GM12801 (cell line): ENCODE results near the gene SLC17A7.

ENCODE experiments used
- CTCF ChIP-seq: IDR thresholded peaks from one replicate; pipeline ENCODE4 v1.5.1; 2011; ENCODE audit warnings: control low read depth; ENCODE audit not compliant: insufficient read length; ENCODE audit errors: extremely low read depth

SLC17A7 gene

DNA sequence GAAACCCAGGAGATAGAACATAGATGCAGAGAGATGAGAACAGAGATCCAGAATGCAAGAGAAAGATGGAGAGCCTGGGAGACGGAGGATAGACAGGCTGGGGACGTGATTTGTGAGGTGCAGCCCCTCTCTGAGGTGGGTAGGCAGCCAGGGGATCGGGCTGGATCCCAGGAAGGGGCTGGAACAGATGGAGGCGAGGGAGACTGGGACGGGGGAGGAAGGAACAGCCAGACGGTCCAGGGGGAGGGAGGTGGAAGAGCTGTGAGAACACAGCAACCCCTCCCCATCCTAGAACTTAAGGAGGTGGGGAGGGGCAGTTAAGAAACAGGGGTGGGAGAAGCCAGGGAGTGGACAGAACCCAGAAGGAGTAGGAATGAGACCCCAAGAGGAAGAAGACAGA lies 3.1 kb downstream of the SLC17A7 start:
- no peak for TF ChIP-seq CTCF

DNA sequence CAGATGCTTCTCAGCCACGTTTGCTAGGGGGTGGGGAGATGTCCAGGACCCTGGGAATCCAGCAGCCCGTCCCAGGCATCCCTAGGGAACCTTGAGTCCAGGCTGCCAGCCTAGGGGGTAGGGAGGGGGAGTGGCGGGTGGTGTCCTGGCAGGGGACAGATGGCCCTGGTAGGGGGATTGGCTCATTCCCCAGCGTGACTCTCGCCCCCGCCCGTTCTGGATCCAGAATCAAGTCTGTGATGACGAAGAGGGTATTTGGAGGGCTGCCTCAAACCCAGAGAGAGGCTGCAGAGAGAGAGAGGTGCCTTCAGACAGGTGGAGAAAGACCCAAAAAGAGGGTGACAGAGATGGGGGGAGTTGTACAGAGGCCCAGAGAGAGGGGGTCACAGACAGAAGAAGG lies 4.1 kb downstream of the SLC17A7 start:
- no peak for TF ChIP-seq CTCF

GRCh38 chr19:49436381-49437017 lies 4.8 kb downstream of the SLC17A7 start:
- no peak for TF ChIP-seq CTCF

DNA sequence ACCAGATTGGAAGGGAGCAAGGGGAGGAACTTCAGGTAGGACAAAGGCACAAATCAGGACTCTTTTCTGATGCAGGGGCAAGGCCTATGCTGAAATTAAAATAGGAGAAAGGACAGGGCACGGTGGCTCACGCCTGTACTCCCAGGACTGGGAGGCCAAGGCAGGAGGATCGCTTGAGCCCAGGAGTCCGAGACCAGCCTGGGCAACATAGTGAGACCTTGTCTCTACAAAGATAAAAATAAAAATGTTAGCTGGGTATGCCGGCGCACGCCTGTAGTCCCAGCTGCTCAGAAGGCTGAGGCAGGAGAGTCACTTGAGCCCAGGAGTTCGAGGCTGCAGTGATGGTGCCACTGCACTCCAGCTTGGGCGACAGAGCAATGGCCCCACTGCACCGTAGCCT lies 5.7 kb downstream of the SLC17A7 start:
- TF ChIP-seq CTCF = no peak

DNA sequence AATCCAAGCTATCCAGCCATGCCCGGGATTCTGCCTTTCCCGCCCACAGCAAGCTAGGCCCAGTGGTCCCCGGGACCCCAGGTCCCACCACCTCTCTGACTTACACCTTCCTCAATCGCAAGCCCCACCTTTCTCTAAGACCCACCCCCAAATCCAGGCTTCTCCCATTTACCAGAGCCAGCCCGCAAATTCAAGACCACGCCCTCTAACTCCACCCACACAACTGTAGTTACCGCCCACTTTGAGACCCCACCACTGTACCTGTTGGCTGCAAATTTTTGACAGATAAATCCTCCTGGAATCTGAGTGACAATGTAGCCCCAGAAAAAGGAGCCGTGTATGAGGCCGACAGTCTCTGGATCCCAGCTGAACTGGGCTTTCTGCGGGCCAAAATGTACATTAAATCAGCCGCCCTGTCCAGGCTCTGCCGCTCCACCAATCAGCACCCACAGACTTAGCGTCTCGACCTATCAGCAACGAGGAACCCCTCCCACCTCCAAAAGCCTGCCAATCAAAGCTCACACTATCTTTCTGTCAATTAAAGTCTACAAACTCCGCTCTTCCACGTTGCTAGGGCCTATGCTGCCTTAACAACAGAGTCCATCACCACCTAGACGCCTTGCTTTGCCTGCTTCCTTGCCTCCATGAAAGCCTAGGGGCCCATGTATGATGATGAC lies 6.3 kb downstream of the SLC17A7 start:
- no peak for TF ChIP-seq CTCF

GRCh38 chr19:49433240-49433901 lies 8.0 kb downstream of the SLC17A7 start:
- no peak for TF ChIP-seq CTCF

GRCh38 chr19:49432141-49433073 lies 8.9 kb downstream of the SLC17A7 start:
- no peak for TF ChIP-seq CTCF
